CD4-positive, CD25-positive, alpha-beta regulatory T cell (primary cell): ENCODE measurements around the gene PMPCA. TPM values are rescaled to one million over a fixed set of nuclear protein-coding genes. Genes with fewer than 3 reads are reported as not detected.

Experiments used
- ATAC-seq, 2 donors: fragments of 150-1000 bp; cut with Tn5 transposase; one replicate each; pipeline ENCODE4 v1.10.0; 2021; ENCODE audit warnings: low read depth in 2 of 2, moderate number of reproducible peaks in 2 of 2, moderate library complexity in 1 of 2
- DNase-seq, 3 donors: peaks; one replicate each; pipeline versions ENCODE4 v3.0.0 to v3.0.0-alpha.2; 2012 to 2022; ENCODE audit warnings: mixed read lengths in 1 of 3
- H3K27ac ChIP-seq: one replicate; pipeline ENCODE4 v1.7.0; 2013; ENCODE audit warnings: mild to moderate bottlenecking, low read length; ENCODE audit not compliant: insufficient read depth, poor library complexity, severe bottlenecking
- H3K27me3 ChIP-seq: one replicate; pipeline ENCODE4 v1.7.0; 2013; ENCODE audit warnings: low read length; ENCODE audit not compliant: control insufficient read depth, insufficient read depth
- H3K36me3 ChIP-seq: one replicate; pipeline ENCODE4 v1.7.0; 2013; ENCODE audit warnings: mild to moderate bottlenecking, low read length, moderate library complexity; ENCODE audit not compliant: control insufficient read depth, insufficient read depth
- H3K4me1 ChIP-seq: 2 replicates; pipeline ENCODE4 v1.7.0; 2013; ENCODE audit warnings: mild to moderate bottlenecking, low read length; ENCODE audit not compliant: insufficient read depth, control insufficient read depth, poor library complexity, severe bottlenecking
- H3K4me3 ChIP-seq: one replicate; pipeline ENCODE4 v1.7.0; 2013; ENCODE audit warnings: low read depth, mild to moderate bottlenecking, low read length, moderate library complexity
- H3K9me3 ChIP-seq, 2 experiments: 1 replicate in 1 of 2; 2 replicates in 1 of 2; pipeline ENCODE4 v1.7.0; 2013; ENCODE audit warnings: low read length in 2 of 2, mild to moderate bottlenecking in 1 of 2, moderate library complexity in 1 of 2; ENCODE audit not compliant: control insufficient read depth in 2 of 2
- H3K27ac Mint-ChIP-seq, 3 donors: one replicate each; pipeline ENCODE4 v1.8.0; 2020 to 2022; ENCODE audit warnings: mild to moderate bottlenecking in 3 of 3, mixed read lengths in 3 of 3, moderate library complexity in 2 of 3
- H3K27me3 Mint-ChIP-seq: one replicate; pipeline ENCODE4 v1.8.0; 2022; ENCODE audit warnings: mild to moderate bottlenecking, mixed read lengths
- H3K36me3 Mint-ChIP-seq: one replicate; pipeline ENCODE4 v1.8.0; 2020; ENCODE audit warnings: mixed read lengths
- H3K4me1 Mint-ChIP-seq, 4 donors: one replicate each; pipeline ENCODE4 v1.8.0; 2020 to 2022; ENCODE audit warnings: mixed read lengths in 4 of 4, mild to moderate bottlenecking in 1 of 4
- H3K4me3 Mint-ChIP-seq, 4 donors: one replicate each; pipeline ENCODE4 v1.8.0; 2020 to 2022; ENCODE audit warnings: mild to moderate bottlenecking in 4 of 4, mixed read lengths in 4 of 4, moderate library complexity in 3 of 4
- H3K9me3 Mint-ChIP-seq, 7 donors: one replicate each; pipeline ENCODE4 v1.8.0; 2020 to 2022; ENCODE audit warnings: mixed read lengths in 7 of 7, mild to moderate bottlenecking in 3 of 7, moderate library complexity in 2 of 7
- polyA plus RNA-seq, 4 donors: library from polyadenylated mRNA; unstranded; fragments of 300-500 nt; fragmentation: Illumina TruSeq; gene quantifications; one replicate each; pipeline ENCODE4 v1.2.3, GENCODE V29; 2021
- total RNA-seq: library from RNA; stranded (reverse); gene quantifications from one replicate; pipeline ENCODE4 v1.2.3, GENCODE V29; 2022

PMPCA gene
- total and polyA plus RNA-seq, 5 donors from 2014 or later = 36.5 to 86.2 (median 39.2) TPM

GRCh38 chr9:136431782-136432350 lies 21.4 kb downstream of the PMPCA start:
- Histone ChIP-seq H3K4me3 (no peak overlapping the region), H3K27me3 (no peaks in the 10 kb centered on the region), H3K36me3 (peaks cover 13% of the 10 kb centered on the region), H3K4me1 (peaks cover 8% of the 10 kb centered on the region), H3K9me3 (no peaks in the 10 kb centered on the region), H3K27ac (no peak overlapping the region)
- Mint-ChIP-seq H3K27me3 (no peaks in the 10 kb centered on the region), H3K27ac (no peak overlapping the region), H3K36me3 (peaks cover 5% of the 10 kb centered on the region), H3K9me3 (no peaks in the 10 kb centered on the region), H3K4me3 (no peak overlapping the region), H3K4me1 (peaks cover 0 to 12% (median 10%) of the 10 kb centered on the region in 4 donors)
- ATAC-seq = no peak
- DNase-seq = no peak

GRCh38 chr9:136432591-136432990 lies 22.1 kb downstream of the PMPCA start:
- Mint-ChIP-seq H3K9me3 (no peaks in the 10 kb centered on the region), H3K27me3 (no peaks in the 10 kb centered on the region), H3K4me1 (peaks cover 0 to 20% (median 16%) of the 10 kb centered on the region in 4 donors), H3K27ac (no peak overlapping the region), H3K4me3 (no peak overlapping the region), H3K36me3 (peaks cover 5% of the 10 kb centered on the region)
- ATAC-seq = no peak
- no peak overlapping the region for H3K27ac ChIP-seq
- H3K36me3 ChIP-seq = peaks cover 13% of the 10 kb centered on the region
- H3K4me3 ChIP-seq = no peak overlapping the region
- no peaks in the 10 kb centered on the region for H3K9me3 ChIP-seq
- no peaks in the 10 kb centered on the region for H3K27me3 ChIP-seq
- DNase-seq = no peak
- H3K4me1 ChIP-seq = peaks cover 15% of the 10 kb centered on the region

GRCh38 chr9:136433043-136433715 lies 22.7 kb downstream of the PMPCA start:
- Mint-ChIP-seq H3K27me3 (no peaks in the 10 kb centered on the region), H3K9me3 (no peaks in the 10 kb centered on the region), H3K36me3 (peaks cover 5% of the 10 kb centered on the region), H3K4me3 (no peak overlapping the region), H3K4me1 (peaks cover 0 to 24% (median 18%) of the 10 kb centered on the region in 4 donors), H3K27ac (no peak overlapping the region)
- peaks cover 13% of the 10 kb centered on the region for H3K36me3 ChIP-seq
- DNase-seq = no peak
- H3K9me3 ChIP-seq = no peaks in the 10 kb centered on the region
- H3K4me3 ChIP-seq = no peak overlapping the region
- no peaks in the 10 kb centered on the region for H3K27me3 ChIP-seq
- peaks cover 21% of the 10 kb centered on the region for H3K4me1 ChIP-seq
- no peak for ATAC-seq
- no peak overlapping the region for H3K27ac ChIP-seq

- ATAC-seq (no peak), DNase-seq (no peak)
- peaks cover 0 to 27% (median 19%) of the 10 kb centered on the region in 4 donors for H3K4me1 Mint-ChIP-seq
- no peaks in the 10 kb centered on the region for H3K27me3 ChIP-seq
- H3K27ac ChIP-seq = no peak overlapping the region
- no peaks in the 10 kb centered on the region for H3K9me3 Mint-ChIP-seq
- H3K4me1 ChIP-seq = peaks cover 28% of the 10 kb centered on the region
- peaks cover 5% of the 10 kb centered on the region for H3K36me3 Mint-ChIP-seq
- no peaks in the 10 kb centered on the region for H3K27me3 Mint-ChIP-seq
- no peak overlapping the region for H3K4me3 ChIP-seq
- H3K9me3 ChIP-seq = no peaks in the 10 kb centered on the region
- no peak overlapping the region for H3K4me3 Mint-ChIP-seq
- peaks cover 13% of the 10 kb centered on the region for H3K36me3 ChIP-seq
- H3K27ac Mint-ChIP-seq = no peak overlapping the region
Observed at GRCh38 chr9:136433849-136434579, 23.6 kb downstream of the PMPCA start.

DNA sequence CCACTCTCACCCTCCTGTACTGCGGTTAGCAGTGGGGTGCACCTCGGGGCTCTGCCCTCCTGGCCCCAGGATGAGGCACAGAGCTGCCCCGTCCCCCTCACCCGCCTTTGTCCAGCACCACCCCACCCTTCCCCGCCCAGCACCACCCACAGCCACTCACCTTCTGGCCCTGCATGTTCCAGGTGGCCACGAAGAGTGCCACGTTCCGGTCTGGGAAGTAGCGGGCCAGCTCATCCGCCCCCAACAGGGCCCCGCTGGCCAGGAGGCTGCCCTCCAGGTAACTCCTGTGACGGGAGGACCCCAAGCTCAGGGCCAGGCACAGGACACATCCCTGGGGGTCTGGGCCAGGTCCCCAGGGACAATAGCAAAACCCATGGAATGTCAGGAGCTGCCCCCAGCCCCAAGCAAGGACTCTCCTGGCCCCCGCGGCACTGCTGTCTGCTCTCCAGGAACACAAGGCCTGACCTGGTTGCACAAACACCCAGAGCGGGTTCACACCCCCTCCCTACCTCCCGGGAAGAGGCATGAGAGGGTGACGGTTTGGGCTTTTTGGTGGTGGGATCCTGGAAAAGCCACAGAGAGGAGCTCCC lies 24.2 kb downstream of the PMPCA start:
- Mint-ChIP-seq H3K27me3 (no peaks in the 10 kb centered on the region), H3K4me3 (no peak overlapping the region), H3K27ac (no peak overlapping the region), H3K4me1 (peaks cover 0 to 27% (median 19%) of the 10 kb centered on the region in 4 donors), H3K9me3 (no peaks in the 10 kb centered on the region), H3K36me3 (peaks cover 5% of the 10 kb centered on the region)
- no peak overlapping the region for H3K27ac ChIP-seq
- DNase-seq (no peak), ATAC-seq (no peak)
- H3K36me3 ChIP-seq = peaks cover 10% of the 10 kb centered on the region
- no peaks in the 10 kb centered on the region for H3K27me3 ChIP-seq
- no peaks in the 10 kb centered on the region for H3K9me3 ChIP-seq
- peaks cover 28% of the 10 kb centered on the region for H3K4me1 ChIP-seq
- no peak overlapping the region for H3K4me3 ChIP-seq

DNA sequence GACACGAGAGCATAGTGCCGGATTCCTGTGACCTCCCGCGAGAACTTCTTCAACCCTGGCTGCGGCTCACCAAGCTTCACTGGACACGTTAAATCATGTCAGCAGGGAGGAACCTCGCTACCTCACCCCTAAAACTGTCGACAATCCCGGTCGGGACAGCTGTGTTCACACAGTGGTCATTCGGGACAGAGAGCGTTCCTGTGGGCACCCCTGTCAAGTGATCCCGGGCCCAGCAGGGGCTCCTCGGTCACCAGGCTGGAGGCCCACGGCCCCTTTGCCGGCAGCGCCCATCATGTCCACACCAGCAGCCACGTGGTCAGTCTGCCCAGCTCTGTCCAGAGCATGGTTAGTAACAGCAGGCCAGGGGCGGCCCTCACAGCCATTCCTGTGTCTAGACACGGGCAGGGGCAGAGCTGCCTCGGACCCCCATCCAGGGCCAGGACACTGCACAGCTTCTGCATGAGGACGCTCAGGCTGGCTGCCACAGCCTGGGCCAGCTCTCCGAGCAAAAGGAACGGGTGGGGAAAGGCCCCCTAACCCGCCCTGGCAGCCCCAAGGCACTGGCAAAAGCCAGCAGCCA lies 25.7 kb downstream of the PMPCA start:
- peak overlapping the region; percentile 43 to 92 (median 75) for H3K27ac Mint-ChIP-seq
- Histone ChIP-seq H3K4me1 (peaks cover 33% of the 10 kb centered on the region), H3K27me3 (no peaks in the 10 kb centered on the region), H3K36me3 (no peaks in the 10 kb centered on the region), H3K4me3 (no peak overlapping the region), H3K9me3 (no peaks in the 10 kb centered on the region), H3K27ac (no peak overlapping the region)
- DNase-seq (no peak), ATAC-seq (no peak)
- H3K4me1 Mint-ChIP-seq = peaks cover 0 to 27% (median 19%) of the 10 kb centered on the region in 4 donors
- no peaks in the 10 kb centered on the region for H3K9me3 Mint-ChIP-seq
- H3K36me3 Mint-ChIP-seq = peaks cover 5% of the 10 kb centered on the region
- peaks cover 4% of the 10 kb centered on the region for H3K27me3 Mint-ChIP-seq
- H3K4me3 Mint-ChIP-seq = peak overlapping the region in 3 of 4 donors; percentile 87 to 95 (median 90)

GRCh38 chr9:136437430-136437829 lies 27.0 kb downstream of the PMPCA start:
- H3K9me3 ChIP-seq = no peaks in the 10 kb centered on the region
- ATAC-seq (no peak), DNase-seq (no peak)
- H3K27me3 ChIP-seq = no peaks in the 10 kb centered on the region
- Mint-ChIP-seq H3K4me3 (peak overlapping the region; percentile 87 to 95 (median 92)), H3K27me3 (peaks cover 4% of the 10 kb centered on the region), H3K27ac (peak overlapping the region; percentile 44 to 80 (median 52)), H3K9me3 (no peaks in the 10 kb centered on the region), H3K36me3 (peaks cover 10% of the 10 kb centered on the region), H3K4me1 (peaks cover 0 to 29% (median 19%) of the 10 kb centered on the region in 4 donors)
- H3K27ac ChIP-seq = no peak overlapping the region
- H3K4me3 ChIP-seq = no peak overlapping the region
- peaks cover 5% of the 10 kb centered on the region for H3K36me3 ChIP-seq
- H3K4me1 ChIP-seq = peaks cover 33% of the 10 kb centered on the region
